Activated CD4-positive, alpha-beta T cell treated with anti-CD3 and anti-CD28 coated beads, Interleukin-2, amount 10 ng/mL, durations not matched to agents 7 days and 5 days (primary cell): ENCODE data around the gene PPP1R12B. TPM values are rescaled to one million over a fixed set of nuclear protein-coding genes. Genes with fewer than 3 reads are reported as not detected.
"Not testable (repeated sequence)": the region's sequence is repeated elsewhere in the genome, so short reads cannot be mapped to it uniquely, and the experiment has no call there.

Experiments used
- CTCF ChIA-PET: fragments of 350-600 bp; sonication (Branson Sonifier 250); formaldehyde crosslinking; loops from one replicate; lab custom pipeline; 2021; ENCODE audit warnings: antibody characterized with exemption; lab: Charles Lee
- POLR2A ChIA-PET: fragments of 350-600 bp; sonication (Branson Sonifier 250); formaldehyde crosslinking; loops from one replicate; lab custom pipeline; 2021; ENCODE audit warnings: antibody characterized with exemption; lab: Charles Lee
- DNase-seq: peaks from one replicate; pipeline ENCODE4 v3.0.0-alpha.2; 2020
- H3K27ac Mint-ChIP-seq: one replicate; pipeline ENCODE4 v1.8.0; 2021; ENCODE audit warnings: mild to moderate bottlenecking, moderate library complexity, mixed read lengths
- H3K27me3 Mint-ChIP-seq: one replicate; pipeline ENCODE4 v1.8.0; 2021; ENCODE audit warnings: mixed read lengths
- H3K36me3 Mint-ChIP-seq: one replicate; pipeline ENCODE4 v1.8.0; 2021; ENCODE audit warnings: low read depth, mixed read lengths
- H3K4me1 Mint-ChIP-seq: one replicate; pipeline ENCODE4 v1.8.0; 2021; ENCODE audit warnings: mixed read lengths
- H3K4me3 Mint-ChIP-seq: one replicate; pipeline ENCODE4 v1.8.0; 2021; ENCODE audit warnings: mild to moderate bottlenecking, moderate library complexity, mixed read lengths
- H3K9me3 Mint-ChIP-seq: one replicate; pipeline ENCODE4 v1.8.0; 2021; ENCODE audit warnings: mixed read lengths
- total RNA-seq, 2 experiments: library from RNA; stranded (reverse); gene quantifications; one replicate each; pipeline ENCODE4 v1.2.3, GENCODE V29; 2021

The PPP1R12B gene
- total RNA-seq, 2 experiments from 2014 or later: 20.2 to 25.0 TPM

GRCh38 chr1:202622388-202622787 lies 273.9 kb downstream of the PPP1R12B start:
- H3K4me1 Mint-ChIP-seq: no peaks in the 10 kb centered on the region
- H3K27ac Mint-ChIP-seq: no peak overlapping the region
- no peaks in the 10 kb centered on the region for H3K9me3 Mint-ChIP-seq
- ChIA-PET CTCF (interaction anchor here (0.6 kb wide), 1 partner anchor 140 kb away, joined by 4 read pairs; no protein-coding TSS in a partner anchor), POLR2A (no interaction called here)
- no peak for DNase-seq
- no peak overlapping the region for H3K4me3 Mint-ChIP-seq
- H3K36me3 Mint-ChIP-seq: no peaks in the 10 kb centered on the region
- peaks cover 36% of the 10 kb centered on the region for H3K27me3 Mint-ChIP-seq

DNA sequence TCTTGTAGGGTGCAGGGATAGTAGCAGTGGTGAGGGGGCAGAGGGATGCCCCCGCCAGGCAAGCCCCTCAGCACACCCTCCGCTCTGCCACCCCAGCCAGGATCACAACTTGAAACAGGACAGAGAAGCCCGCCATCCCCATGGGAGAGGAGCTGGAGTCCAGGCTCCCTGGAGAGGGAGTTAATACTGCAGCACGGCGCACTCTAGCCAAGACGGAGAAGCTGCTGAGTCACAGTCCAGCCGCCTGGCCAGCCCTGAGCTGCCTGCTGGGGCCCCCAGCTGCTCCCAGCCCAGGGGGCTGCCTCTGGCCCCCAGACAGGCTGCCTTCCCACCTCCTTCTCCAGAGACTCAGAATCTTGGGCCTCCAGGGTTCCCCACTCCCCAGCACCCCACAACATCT lies 274.6 kb downstream of the PPP1R12B start:
- Mint-ChIP-seq H3K27ac (no peak overlapping the region), H3K4me3 (no peak overlapping the region), H3K27me3 (peaks cover 39% of the 10 kb centered on the region), H3K4me1 (peaks cover 5% of the 10 kb centered on the region), H3K9me3 (no peaks in the 10 kb centered on the region), H3K36me3 (no peaks in the 10 kb centered on the region)
- CTCF ChIA-PET: no interaction called here
- POLR2A ChIA-PET: no interaction called here
- no peak for DNase-seq

GRCh38 chr1:202623476-202623875 lies 275.0 kb downstream of the PPP1R12B start:
- H3K4me3 Mint-ChIP-seq, H3K36me3 Mint-ChIP-seq, H3K4me1 Mint-ChIP-seq, CTCF ChIA-PET, POLR2A ChIA-PET, DNase-seq, H3K27ac Mint-ChIP-seq, H3K9me3 Mint-ChIP-seq: not testable (repeated sequence)
- H3K27me3 Mint-ChIP-seq: peaks cover 39% of the 10 kb centered on the region

- Mint-ChIP-seq H3K4me1 (peaks cover 17% of the 10 kb centered on the region), H3K9me3 (no peaks in the 10 kb centered on the region), H3K4me3 (no peak overlapping the region), H3K36me3 (no peaks in the 10 kb centered on the region), H3K27ac (no peak overlapping the region), H3K27me3 (peaks cover 39% of the 10 kb centered on the region)
- POLR2A ChIA-PET: no interaction called here
- CTCF ChIA-PET: no interaction called here
- no peak for DNase-seq
These were observed 275.7 kb downstream of the PPP1R12B start for GRCh38 chr1:202624088-202624780.

DNA sequence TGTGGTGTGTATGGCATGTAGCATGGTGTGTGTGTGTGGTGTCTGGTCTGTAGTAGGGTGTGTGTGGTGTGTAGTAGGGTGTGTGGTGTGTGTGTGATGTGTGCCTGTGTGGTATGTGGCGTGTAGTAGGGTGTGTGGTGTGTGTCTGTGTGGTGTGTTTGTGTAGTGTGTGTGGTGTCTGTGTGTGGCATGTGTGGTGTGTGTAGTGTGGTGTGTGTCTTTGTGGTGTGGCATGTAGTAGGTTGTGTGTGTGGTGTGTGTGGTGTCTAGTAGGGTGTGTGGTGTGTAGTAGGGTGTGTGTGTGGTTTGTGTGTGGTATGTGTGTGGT lies 276.2 kb downstream of the PPP1R12B start:
- CTCF ChIA-PET: interaction anchor here (1.0 kb wide), 1 partner anchor 16 kb away, joined by 3 read pairs; no protein-coding TSS in a partner anchor

GRCh38 chr1:202625416-202626360 lies 277.2 kb downstream of the PPP1R12B start:
- Mint-ChIP-seq H3K9me3 (no peaks in the 10 kb centered on the region), H3K36me3 (no peaks in the 10 kb centered on the region), H3K4me1 (peaks cover 28% of the 10 kb centered on the region), H3K4me3 (no peak overlapping the region), H3K27ac (no peak overlapping the region), H3K27me3 (peaks cover 39% of the 10 kb centered on the region)
- ChIA-PET CTCF (interaction anchor here (1.0 kb wide), 2 partner anchors 17 to 122 kb away, joined by 3 read pairs; no protein-coding TSS in a partner anchor), POLR2A (no interaction called here)
- DNase-seq: peak; percentile 64

More for the DNA sequence above, 276.2 kb downstream of the PPP1R12B start:
- peaks cover 22% of the 10 kb centered on the region for H3K4me1 Mint-ChIP-seq
- no peak overlapping the region for H3K27ac Mint-ChIP-seq
- H3K36me3 Mint-ChIP-seq: no peaks in the 10 kb centered on the region
- H3K4me3 Mint-ChIP-seq: no peak overlapping the region
- no peak for DNase-seq
- H3K9me3 Mint-ChIP-seq: no peaks in the 10 kb centered on the region
- H3K27me3 Mint-ChIP-seq: peaks cover 36% of the 10 kb centered on the region
- POLR2A ChIA-PET: no interaction called here

GRCh38 chr1:202627036-202627435 lies 278.5 kb downstream of the PPP1R12B start:
- H3K9me3 Mint-ChIP-seq, POLR2A ChIA-PET, H3K27ac Mint-ChIP-seq, H3K4me3 Mint-ChIP-seq, H3K36me3 Mint-ChIP-seq, DNase-seq: not testable (repeated sequence)
- Mint-ChIP-seq H3K4me1 (peaks cover 28% of the 10 kb centered on the region), H3K27me3 (peaks cover 42% of the 10 kb centered on the region)
- CTCF ChIA-PET: interaction anchor here (0.6 to 0.8 kb wide), 2 partner anchors 59 to 1626 kb away, joined by 3 read pairs; no protein-coding TSS in a partner anchor

GRCh38 chr1:202627841-202628565 lies 279.5 kb downstream of the PPP1R12B start:
- ChIA-PET CTCF (no interaction called here), POLR2A (no interaction called here)
- H3K4me3 Mint-ChIP-seq: no peak overlapping the region
- DNase-seq: no peak
- no peaks in the 10 kb centered on the region for H3K9me3 Mint-ChIP-seq
- H3K27me3 Mint-ChIP-seq: peaks cover 47% of the 10 kb centered on the region
- peak overlapping the region; percentile 11 for H3K27ac Mint-ChIP-seq
- H3K4me1 Mint-ChIP-seq: peaks cover 28% of the 10 kb centered on the region
- no peaks in the 10 kb centered on the region for H3K36me3 Mint-ChIP-seq

DNA sequence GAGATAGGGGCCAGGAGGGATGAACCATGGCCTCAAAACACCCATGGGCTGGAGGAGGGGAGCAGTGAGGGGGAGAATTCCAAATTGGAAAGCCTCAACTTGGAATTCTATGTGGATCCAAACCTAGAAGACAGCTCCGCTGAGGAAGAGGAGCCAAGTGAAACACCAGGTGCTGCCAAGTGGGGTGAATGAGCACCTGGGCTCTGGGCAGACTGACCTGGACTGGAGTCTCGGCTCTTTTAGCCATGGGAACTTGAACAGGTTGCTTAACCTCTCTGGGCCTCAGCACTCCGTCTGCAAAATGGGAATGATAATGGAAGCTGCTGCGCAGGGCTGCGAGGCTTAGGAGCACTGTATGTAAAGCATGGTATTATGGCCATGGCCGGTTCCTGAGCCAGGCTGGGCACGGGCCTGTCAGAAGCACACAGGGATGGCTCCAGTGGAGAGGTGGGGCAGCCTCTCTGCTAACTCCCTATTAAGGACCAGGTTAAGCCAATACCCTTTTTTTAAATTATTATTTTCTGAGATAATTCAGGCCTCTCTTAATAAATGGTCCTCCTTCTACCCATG lies 280.2 kb downstream of the PPP1R12B start:
- no peak for DNase-seq
- CTCF ChIA-PET: interaction anchor here (0.9 kb wide), 1 partner anchor 25 kb away, joined by 3 read pairs; no protein-coding TSS in a partner anchor
- Mint-ChIP-seq H3K4me1 (peaks cover 28% of the 10 kb centered on the region), H3K36me3 (no peaks in the 10 kb centered on the region), H3K27me3 (peaks cover 54% of the 10 kb centered on the region), H3K27ac (peak overlapping the region; percentile 73), H3K9me3 (no peaks in the 10 kb centered on the region), H3K4me3 (peak overlapping the region; percentile 9)
- POLR2A ChIA-PET: no interaction called here

DNA sequence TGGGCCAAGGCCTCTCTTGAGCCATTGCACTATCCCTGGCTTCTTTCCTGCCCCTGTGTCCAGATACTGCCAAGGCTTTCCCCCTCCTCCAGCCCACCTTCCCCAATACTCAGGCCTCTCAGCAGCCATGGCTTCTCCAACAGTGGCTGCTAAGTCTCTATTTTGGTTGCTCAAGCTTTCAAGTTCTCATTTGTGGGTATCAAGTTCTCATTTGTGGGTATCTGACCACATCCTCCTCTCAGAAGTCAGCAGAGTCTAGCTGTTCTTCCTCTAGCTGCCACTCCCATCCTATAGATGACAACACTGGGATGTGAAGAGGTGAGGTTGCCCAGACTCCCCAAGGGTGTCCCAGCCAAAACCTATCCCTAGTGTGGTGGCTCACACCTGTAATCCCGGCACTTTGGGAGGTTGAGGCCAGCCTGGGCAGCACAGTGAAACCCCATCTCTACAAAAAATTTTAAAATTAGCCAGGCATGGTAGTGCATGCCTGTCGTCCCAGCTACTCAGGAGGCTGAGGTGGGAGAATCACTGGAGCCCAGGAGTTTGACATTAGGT lies 280.8 kb downstream of the PPP1R12B start:
- CTCF ChIA-PET: interaction anchor here (0.9 kb wide), 1 partner anchor 26 kb away, joined by 3 read pairs; no protein-coding TSS in a partner anchor
- peaks cover 59% of the 10 kb centered on the region for H3K27me3 Mint-ChIP-seq
- H3K36me3 Mint-ChIP-seq, POLR2A ChIA-PET, H3K9me3 Mint-ChIP-seq: not testable (repeated sequence)
- DNase-seq: peak; percentile 68
- H3K4me3 Mint-ChIP-seq: peak overlapping the region; percentile 9
- peak overlapping the region; percentile 73 for H3K27ac Mint-ChIP-seq
- peaks cover 28% of the 10 kb centered on the region for H3K4me1 Mint-ChIP-seq

- H3K9me3 Mint-ChIP-seq, POLR2A ChIA-PET, CTCF ChIA-PET, H3K4me3 Mint-ChIP-seq, H3K36me3 Mint-ChIP-seq, H3K27ac Mint-ChIP-seq, DNase-seq: not testable (repeated sequence)
- H3K4me1 Mint-ChIP-seq: peaks cover 28% of the 10 kb centered on the region
- H3K27me3 Mint-ChIP-seq: peaks cover 64% of the 10 kb centered on the region
These were observed 281.6 kb downstream of the PPP1R12B start for GRCh38 chr1:202630096-202630495.

DNA sequence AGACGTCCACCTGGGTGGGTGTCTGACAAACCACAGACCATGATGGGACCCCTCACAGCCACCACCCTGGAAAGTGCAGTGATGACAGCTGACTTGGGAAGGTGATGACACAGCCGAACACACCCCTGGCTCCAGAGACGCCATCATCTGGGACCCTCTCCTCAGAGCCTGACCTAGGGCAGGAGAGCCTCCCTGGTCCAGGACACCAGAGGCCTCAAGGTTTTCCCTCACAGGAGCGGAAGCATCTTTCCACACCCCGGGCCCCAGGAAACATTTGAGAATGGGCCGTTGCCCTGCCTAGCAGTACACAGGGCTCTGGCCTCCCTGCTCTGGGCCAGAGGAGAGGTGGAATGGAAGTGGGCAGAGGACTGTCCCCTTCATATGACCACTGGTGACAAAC lies 282.0 kb downstream of the PPP1R12B start:
- DNase-seq: no peak
- Mint-ChIP-seq H3K9me3 (no peaks in the 10 kb centered on the region), H3K27ac (no peak overlapping the region), H3K4me1 (peaks cover 28% of the 10 kb centered on the region), H3K27me3 (peaks cover 68% of the 10 kb centered on the region), H3K36me3 (no peaks in the 10 kb centered on the region), H3K4me3 (no peak overlapping the region)
- ChIA-PET CTCF (interaction anchor here (0.7 kb wide), 1 partner anchor 36 kb away, joined by 3 read pairs; no protein-coding TSS in a partner anchor), POLR2A (no interaction called here)
